ENCODE data around the gene TSGA10.

Gene TSGA10

DNA sequence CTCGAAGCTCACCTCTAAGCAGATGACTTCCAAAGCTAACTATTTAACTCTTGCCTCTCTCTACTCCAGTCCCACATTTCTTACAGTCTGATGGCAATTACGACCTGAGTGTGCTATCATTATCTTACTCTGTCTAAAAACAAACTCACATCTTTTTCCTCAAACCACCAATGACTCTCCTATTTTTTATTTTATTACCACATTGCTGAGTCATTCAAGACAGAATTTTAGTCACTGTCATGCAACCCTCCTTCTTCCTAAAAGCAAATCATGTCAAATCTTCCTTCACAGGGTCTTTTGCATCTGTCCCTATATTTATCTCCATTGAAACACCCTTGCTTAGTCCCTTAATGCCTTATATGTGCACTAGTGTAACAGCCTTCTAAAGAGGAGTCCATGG is 47.8 kb downstream of the TSGA10 start:
- TF ChIP-seq, protein P1, sequence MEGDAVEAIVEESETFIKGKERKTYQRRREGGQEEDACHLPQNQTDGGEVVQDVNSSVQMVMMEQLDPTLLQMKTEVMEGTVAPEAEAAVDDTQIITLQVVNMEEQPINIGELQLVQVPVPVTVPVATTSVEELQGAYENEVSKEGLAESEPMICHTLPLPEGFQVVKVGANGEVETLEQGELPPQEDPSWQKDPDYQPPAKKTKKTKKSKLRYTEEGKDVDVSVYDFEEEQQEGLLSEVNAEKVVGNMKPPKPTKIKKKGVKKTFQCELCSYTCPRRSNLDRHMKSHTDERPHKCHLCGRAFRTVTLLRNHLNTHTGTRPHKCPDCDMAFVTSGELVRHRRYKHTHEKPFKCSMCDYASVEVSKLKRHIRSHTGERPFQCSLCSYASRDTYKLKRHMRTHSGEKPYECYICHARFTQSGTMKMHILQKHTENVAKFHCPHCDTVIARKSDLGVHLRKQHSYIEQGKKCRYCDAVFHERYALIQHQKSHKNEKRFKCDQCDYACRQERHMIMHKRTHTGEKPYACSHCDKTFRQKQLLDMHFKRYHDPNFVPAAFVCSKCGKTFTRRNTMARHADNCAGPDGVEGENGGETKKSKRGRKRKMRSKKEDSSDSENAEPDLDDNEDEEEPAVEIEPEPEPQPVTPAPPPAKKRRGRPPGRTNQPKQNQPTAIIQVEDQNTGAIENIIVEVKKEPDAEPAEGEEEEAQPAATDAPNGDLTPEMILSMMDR (IDR thresholded peaks at IDR 0.05; ENCODE audit: low read depth, low read length, missing control alignments) = no peak
- DNase-seq (ENCODE audit: low read depth) = no peak
- in situ Hi-C loops (cut with HindIII; ENCODE audit: low sequenced_read_pairs) = no loop called here
- no peak overlapping the region for H3K4me3 ChIP-seq (ENCODE audit: low read depth, low read length)

- in situ Hi-C loops (cut with HindIII; ENCODE audit: low sequenced_read_pairs) = no loop called here
- TF ChIP-seq, protein P1 (IDR thresholded peaks at IDR 0.05; ENCODE audit: low read depth, low read length, missing control alignments) = no peak
- H3K4me3 ChIP-seq (ENCODE audit: low read depth, low read length) = no peak overlapping the region
- no peak for DNase-seq (ENCODE audit: low read depth)
Measured at GRCh38 chr2:99104006-99104405, 50.7 kb downstream of the TSGA10 start.

- no peak overlapping the region for H3K4me3 ChIP-seq (ENCODE audit: low read depth, low read length)
- TF ChIP-seq, protein P1 (IDR thresholded peaks at IDR 0.05; ENCODE audit: low read depth, low read length, missing control alignments) = no peak
- in situ Hi-C loops (cut with HindIII; ENCODE audit: low sequenced_read_pairs) = no loop called here
- DNase-seq (ENCODE audit: low read depth) = no peak
Measured at GRCh38 chr2:99101697-99102096, 53.0 kb downstream of the TSGA10 start.

DNA sequence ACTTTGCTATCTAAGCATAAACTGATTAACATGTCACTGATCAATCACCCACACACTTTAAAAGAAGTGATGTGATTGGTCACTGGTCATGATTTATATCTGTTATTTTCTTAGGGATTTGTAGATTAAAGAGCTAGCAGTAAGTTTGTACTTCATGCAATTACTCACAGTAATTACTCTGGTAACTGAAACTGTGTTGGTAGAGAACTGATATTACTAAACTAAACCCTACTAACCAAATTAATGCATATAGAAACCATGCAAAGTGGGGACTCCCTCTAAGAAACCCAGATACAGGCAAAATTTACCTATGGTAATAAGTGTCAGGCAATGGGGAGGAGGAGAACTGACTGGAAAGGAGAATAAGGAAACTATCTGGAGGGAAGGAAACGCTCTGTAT is 58.0 kb downstream of the TSGA10 start:
- in situ Hi-C loops (cut with HindIII; ENCODE audit: low sequenced_read_pairs) = no loop called here
- H3K4me3 ChIP-seq (ENCODE audit: low read depth, low read length) = no peak overlapping the region
- no peak for DNase-seq (ENCODE audit: low read depth)
- TF ChIP-seq, protein P1 (IDR thresholded peaks at IDR 0.05; ENCODE audit: low read depth, low read length, missing control alignments) = no peak

- in situ Hi-C loops (cut with HindIII; ENCODE audit: low sequenced_read_pairs) = no loop called here
- TF ChIP-seq, protein P1 (IDR thresholded peaks at IDR 0.05; ENCODE audit: low read depth, low read length, missing control alignments) = no peak
- DNase-seq (ENCODE audit: low read depth) = no peak
- H3K4me3 ChIP-seq (ENCODE audit: low read depth, low read length) = no peak overlapping the region
Measured at GRCh38 chr2:99088017-99088416, 66.7 kb downstream of the TSGA10 start.

DNA sequence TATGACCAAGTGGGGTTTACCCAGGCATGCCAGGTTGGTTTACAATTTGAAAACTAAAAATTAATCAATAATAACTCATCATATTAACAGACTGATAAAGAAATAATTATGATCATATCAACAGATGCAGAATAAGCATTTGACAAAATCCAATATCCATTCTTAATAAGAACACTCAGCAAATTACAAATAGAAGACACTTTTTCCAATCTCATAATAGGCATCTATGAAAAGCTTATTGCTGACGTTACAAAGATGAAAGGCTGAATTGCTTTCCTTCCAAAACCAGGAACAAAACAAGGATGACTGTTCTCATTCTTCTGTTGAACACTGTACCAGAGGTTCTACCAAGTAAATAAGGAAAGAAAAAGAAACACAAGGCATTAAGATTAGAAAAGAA is 68.4 kb downstream of the TSGA10 start:
- no peak for DNase-seq (ENCODE audit: low read depth)
- in situ Hi-C loops (cut with HindIII; ENCODE audit: low sequenced_read_pairs) = no loop called here
- TF ChIP-seq, protein P1 (IDR thresholded peaks at IDR 0.05; ENCODE audit: low read depth, low read length, missing control alignments) = no peak
- H3K4me3 ChIP-seq (ENCODE audit: low read depth, low read length) = no peak overlapping the region

GRCh38 chr2:99085421-99085820 is 69.3 kb downstream of the TSGA10 start:
- TF ChIP-seq, protein P1 (IDR thresholded peaks at IDR 0.05; ENCODE audit: low read depth, low read length, missing control alignments) = peak; percentile 37
- DNase-seq (ENCODE audit: low read depth) = no peak
- H3K4me3 ChIP-seq (ENCODE audit: low read depth, low read length) = no peak overlapping the region
- in situ Hi-C loops (cut with HindIII; ENCODE audit: low sequenced_read_pairs) = no loop called here

Measured in astrocyte of the cerebellum (primary cell).